NCI-H226 (cell line): ENCODE data around the gene TMEM219.

ENCODE experiments used
- DNase-seq: peaks from one replicate; pipeline ENCODE4 v3.0.0-alpha.2; 2015

The TMEM219 gene

GRCh38 chr16:29983420-29984136 lies 21.7 kb downstream of the TMEM219 start:
- no peak for DNase-seq

- DNase-seq = no peak
Measured at GRCh38 chr16:29984137-29984763, 22.4 kb downstream of the TMEM219 start.

GRCh38 chr16:29984764-29985147 lies 22.9 kb downstream of the TMEM219 start:
- DNase-seq = no peak

- no peak for DNase-seq
Measured at GRCh38 chr16:29985271-29985811, 23.5 kb downstream of the TMEM219 start.

GRCh38 chr16:29986231-29986630 lies 24.4 kb downstream of the TMEM219 start:
- DNase-seq = no peak

- no peak for DNase-seq
Measured at GRCh38 chr16:29986931-29987330, 25.1 kb downstream of the TMEM219 start.

- DNase-seq = no peak
Measured at GRCh38 chr16:29987371-29988085, 25.6 kb downstream of the TMEM219 start.

GRCh38 chr16:29988346-29989075 lies 26.6 kb downstream of the TMEM219 start:
- no peak for DNase-seq

- DNase-seq = no peak
Measured at GRCh38 chr16:29989111-29989858, 27.4 kb downstream of the TMEM219 start.

GRCh38 chr16:29990034-29990433 lies 28.2 kb downstream of the TMEM219 start:
- DNase-seq = no peak

GRCh38 chr16:29990883-29991570 lies 29.1 kb downstream of the TMEM219 start:
- DNase-seq = no peak

GRCh38 chr16:29991571-29991904 lies 29.7 kb downstream of the TMEM219 start:
- no peak for DNase-seq

- DNase-seq = peak; percentile 24
Measured at GRCh38 chr16:29992344-29992967, 30.6 kb downstream of the TMEM219 start.

- DNase-seq = no peak
Measured at GRCh38 chr16:29993191-29993902, 31.5 kb downstream of the TMEM219 start.

GRCh38 chr16:29993903-29994599 lies 32.2 kb downstream of the TMEM219 start:
- DNase-seq = no peak

GRCh38 chr16:29994600-29995323 lies 32.9 kb downstream of the TMEM219 start:
- DNase-seq = peak; percentile 83

GRCh38 chr16:29995324-29995910 lies 33.5 kb downstream of the TMEM219 start, which contains the start of gene HIRIP3:
Gene HIRIP3, minus strand, starts transcription at chr16:29995617. Its CDS starts 12 bp downstream, at chr16:29995605.
- peak; percentile 67 for DNase-seq

GRCh38 chr16:29995911-29996765 lies 34.3 kb downstream of the TMEM219 start, which contains the start of gene INO80E:
Gene INO80E, plus strand, starts transcription at chr16:29996241. Its CDS starts 70 bp downstream, at chr16:29996311.
- DNase-seq = peak; percentile 94
